Activated T-helper 1 cell treated with anti-CD3 and anti-CD28 coated beads, Interleukin-12 subunit alpha, Interleukin-12 subunit beta, Interleukin-2, Interleukin-4 antibody, amounts not matched to agents 30 ng/mL and 10 ng/mL and 1 ng/mL, durations not matched to agents 14 hours and 24 hours and 36 hours (primary cell): ENCODE measurements around the gene CHIC2. TPM values are rescaled to one million over a fixed set of nuclear protein-coding genes. Genes with fewer than 3 reads are reported as not detected.

Experiments
- DNase-seq: peaks from one replicate; pipeline ENCODE4 v3.0.0; 2021; ENCODE audit warnings: low spot score
- H3K27ac Mint-ChIP-seq: one replicate; pipeline ENCODE4 v1.8.0; 2021; ENCODE audit warnings: mild to moderate bottlenecking, mixed read lengths
- H3K27me3 Mint-ChIP-seq: one replicate; pipeline ENCODE4 v1.8.0; 2022; ENCODE audit warnings: mild to moderate bottlenecking, moderate library complexity, mixed read lengths; ENCODE audit not compliant: insufficient read depth
- H3K36me3 Mint-ChIP-seq: one replicate; pipeline ENCODE4 v1.8.0; 2021; ENCODE audit warnings: low read depth, mixed read lengths
- H3K4me1 Mint-ChIP-seq: one replicate; pipeline ENCODE4 v1.8.0; 2021; ENCODE audit warnings: low read depth, mixed read lengths
- H3K4me3 Mint-ChIP-seq: one replicate; pipeline ENCODE4 v1.8.0; 2021; ENCODE audit warnings: mild to moderate bottlenecking, moderate library complexity, mixed read lengths
- H3K9me3 Mint-ChIP-seq: one replicate; pipeline ENCODE4 v1.8.0; 2021; ENCODE audit warnings: mixed read lengths
- intact Hi-C: fragments of 100-400 bp; cut with micrococcal nuclease; formaldehyde crosslinking; loops from one replicate; pipeline ENCODE4 v1.15.1; 2024
- total RNA-seq: library from RNA; stranded (reverse); gene quantifications from 2 replicates; pipeline ENCODE4 v1.2.3, GENCODE V29; 2022

Gene CHIC2
- total RNA-seq, 1 donor from 2014 or later, result 19.1 TPM

- peaks cover 88% of the 10 kb centered on the region for H3K27me3 Mint-ChIP-seq
- H3K4me1 Mint-ChIP-seq, result peaks cover 34% of the 10 kb centered on the region
- H3K36me3 Mint-ChIP-seq, result no peaks in the 10 kb centered on the region
- H3K4me3 Mint-ChIP-seq, result peak within 1 kb of the TSS; percentile 62
- H3K9me3 Mint-ChIP-seq, result no peaks in the 10 kb centered on the region
- intact Hi-C loops, result loop anchor here (10.0 kb wide), 3 partner anchors 555 to 1535 kb away; partner anchors contain the start of genes KIT and NMU
- H3K27ac Mint-ChIP-seq, result no peak within 1 kb of the TSS
- DNase-seq, result no peak
Observed at GRCh38 chr4:54099748-54100574, 35.6 kb upstream of the CHIC2 start, which contains the start of gene GSX2. Gene GSX2, plus strand, starts transcription at chr4:54100163. Its CDS starts 182 bp downstream, at chr4:54100345.

DNA sequence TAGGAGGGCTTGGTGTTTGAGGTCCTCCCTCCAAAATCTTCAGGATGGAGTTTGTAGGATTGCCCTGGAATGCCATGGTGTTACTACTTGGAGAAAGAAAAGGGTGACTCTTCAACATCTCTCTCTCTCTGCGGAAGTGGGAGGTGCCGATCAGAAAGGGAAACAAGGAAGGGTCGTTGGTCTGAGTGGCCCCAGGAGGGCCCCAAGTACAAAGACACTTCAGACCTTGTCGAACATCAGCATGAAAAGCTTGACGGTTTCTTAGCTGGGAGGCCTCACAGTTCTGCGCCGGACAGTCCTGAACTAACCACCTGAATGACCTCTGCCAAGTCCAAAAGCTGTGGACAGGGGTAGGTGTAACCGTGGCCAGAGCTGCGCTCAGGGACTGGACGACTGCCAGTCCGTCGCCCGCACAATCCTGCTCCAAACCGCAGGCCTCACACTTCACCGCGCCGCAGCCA, 34.9 kb upstream of the CHIC2 start:
- Mint-ChIP-seq H3K4me3 (peak overlapping the region; percentile 26), H3K27me3 (peaks cover 88% of the 10 kb centered on the region), H3K27ac (no peak overlapping the region), H3K36me3 (no peaks in the 10 kb centered on the region), H3K9me3 (no peaks in the 10 kb centered on the region), H3K4me1 (peaks cover 28% of the 10 kb centered on the region)
- intact Hi-C loops, result loop anchor here (10.0 kb wide), 1 partner anchor 905 kb away; no protein-coding TSS in a partner anchor
- no peak for DNase-seq

DNA sequence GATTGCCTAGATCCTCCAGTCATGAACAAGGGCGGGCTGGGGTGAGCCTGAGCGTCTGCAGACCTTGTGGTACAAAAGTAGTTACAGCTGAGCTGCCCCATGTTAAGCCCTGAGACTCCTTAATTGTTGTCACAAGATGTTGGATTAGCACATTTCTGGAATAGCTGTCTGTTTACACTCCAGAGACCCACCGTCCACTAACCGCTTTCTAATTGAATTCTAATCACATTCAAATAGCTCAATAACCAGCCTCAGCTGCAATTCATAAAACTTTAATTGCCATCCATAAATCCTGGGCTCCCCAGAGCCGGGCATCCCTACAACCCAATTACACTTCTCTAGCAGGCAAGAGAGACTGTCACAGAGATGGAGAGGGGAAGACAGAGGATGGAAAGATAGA, 34.0 kb upstream of the CHIC2 start:
- Mint-ChIP-seq H3K36me3 (no peaks in the 10 kb centered on the region), H3K27ac (no peak overlapping the region), H3K4me3 (no peak overlapping the region), H3K9me3 (no peaks in the 10 kb centered on the region), H3K4me1 (peaks cover 36% of the 10 kb centered on the region), H3K27me3 (peaks cover 88% of the 10 kb centered on the region)
- intact Hi-C loops, result loop anchor here (10.0 kb wide), 1 partner anchor 904 kb away; no protein-coding TSS in a partner anchor
- DNase-seq, result no peak

DNA sequence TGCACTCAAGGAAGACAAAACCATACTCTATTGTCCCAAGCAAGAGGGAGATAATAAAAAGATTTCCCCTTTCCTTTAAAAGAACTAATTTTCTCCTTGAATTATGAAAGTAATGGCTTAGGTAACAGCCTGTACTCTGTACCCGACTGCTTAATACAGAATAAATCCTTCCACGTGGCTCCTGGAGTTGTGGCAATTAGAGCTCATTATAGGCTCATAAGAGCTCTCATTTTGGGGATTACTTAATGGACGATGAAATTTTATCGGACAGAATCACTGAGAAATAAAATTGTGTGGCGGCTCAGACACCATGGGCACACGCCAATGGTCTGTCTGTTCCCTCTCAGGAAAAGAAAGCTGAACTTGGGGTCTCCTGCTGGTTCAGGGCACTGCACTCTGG, 32.7 kb upstream of the CHIC2 start:
- no peak overlapping the region for H3K27ac Mint-ChIP-seq
- intact Hi-C loops, result loop anchor here (10.0 kb wide), 1 partner anchor 902 kb away; no protein-coding TSS in a partner anchor
- peaks cover 39% of the 10 kb centered on the region for H3K4me1 Mint-ChIP-seq
- no peaks in the 10 kb centered on the region for H3K9me3 Mint-ChIP-seq
- H3K27me3 Mint-ChIP-seq, result peaks cover 88% of the 10 kb centered on the region
- H3K36me3 Mint-ChIP-seq, result no peaks in the 10 kb centered on the region
- no peak for DNase-seq
- no peak overlapping the region for H3K4me3 Mint-ChIP-seq

DNA sequence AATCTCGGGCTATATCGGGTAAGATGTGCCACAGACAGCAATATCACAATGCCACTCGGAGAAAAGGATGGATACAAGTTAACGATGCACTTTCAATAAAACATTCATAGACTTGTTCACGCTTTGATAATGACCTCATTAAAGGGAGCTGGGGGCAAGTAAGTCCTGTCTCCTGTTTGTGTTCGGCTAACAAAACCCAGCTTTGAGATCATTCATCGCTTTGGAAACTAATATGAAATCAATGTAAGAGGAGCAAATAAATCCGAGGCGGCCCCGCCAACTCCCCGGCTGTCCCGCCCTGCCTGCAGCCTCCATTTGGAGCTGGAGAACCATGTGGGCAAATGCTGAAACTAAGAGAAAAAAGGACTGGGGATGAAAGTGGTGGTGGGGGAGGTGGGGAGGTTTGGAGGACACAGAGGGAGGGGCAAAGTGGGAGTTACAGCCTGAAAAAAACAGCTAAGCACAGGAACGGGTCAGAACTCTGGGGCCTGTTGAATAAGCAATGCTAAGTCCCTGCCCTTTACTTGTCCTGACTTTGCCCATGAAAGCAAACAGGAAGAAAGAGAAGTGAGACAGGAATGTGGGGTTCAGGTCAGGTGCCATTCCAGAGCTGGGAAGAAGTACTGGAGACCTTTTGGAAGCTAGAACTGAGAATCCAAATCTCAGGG, 32.0 kb upstream of the CHIC2 start:
- Mint-ChIP-seq H3K4me1 (peaks cover 41% of the 10 kb centered on the region), H3K9me3 (no peaks in the 10 kb centered on the region), H3K4me3 (no peak overlapping the region), H3K27ac (no peak overlapping the region), H3K36me3 (peaks cover 1% of the 10 kb centered on the region), H3K27me3 (peaks cover 85% of the 10 kb centered on the region)
- no peak for DNase-seq
- intact Hi-C loops, result loop anchor here (10.0 kb wide), 1 partner anchor 902 kb away; no protein-coding TSS in a partner anchor

- H3K4me1 Mint-ChIP-seq, result peaks cover 42% of the 10 kb centered on the region
- H3K27me3 Mint-ChIP-seq, result peaks cover 89% of the 10 kb centered on the region
- no peak overlapping the region for H3K4me3 Mint-ChIP-seq
- H3K36me3 Mint-ChIP-seq, result peaks cover 1% of the 10 kb centered on the region
- no peaks in the 10 kb centered on the region for H3K9me3 Mint-ChIP-seq
- intact Hi-C loops, result loop anchor here (10.0 kb wide), 1 partner anchor 900 kb away; no protein-coding TSS in a partner anchor
- peak overlapping the region; percentile 31 for H3K27ac Mint-ChIP-seq
- no peak for DNase-seq
Observed at GRCh38 chr4:54095110-54095825, 30.9 kb upstream of the CHIC2 start.

DNA sequence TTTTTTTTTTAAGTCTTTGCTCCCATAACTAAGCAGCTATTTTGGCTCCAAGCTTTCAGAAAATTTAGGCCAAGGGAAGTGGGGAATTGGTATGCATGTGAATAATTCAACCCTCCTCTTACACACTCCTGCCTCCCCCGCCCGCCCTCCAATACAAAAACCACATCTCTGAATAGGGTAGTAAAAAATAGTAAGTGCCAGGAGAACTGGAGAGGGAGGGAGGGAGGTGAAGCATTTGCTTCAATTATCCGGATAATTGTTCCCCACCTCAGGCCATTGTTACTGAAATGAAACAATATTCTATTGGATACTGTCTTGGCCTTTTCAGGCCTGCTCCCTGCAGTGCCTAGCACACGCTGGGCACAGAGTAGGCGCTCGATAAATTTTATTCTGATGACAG, 30.0 kb upstream of the CHIC2 start:
- no peak overlapping the region for H3K27ac Mint-ChIP-seq
- peaks cover 88% of the 10 kb centered on the region for H3K27me3 Mint-ChIP-seq
- peaks cover 1% of the 10 kb centered on the region for H3K36me3 Mint-ChIP-seq
- intact Hi-C loops, result loop anchor here (1.0 to 10.0 kb wide), 3 partner anchors 10 to 900 kb away; no protein-coding TSS in a partner anchor
- no peak for DNase-seq
- H3K4me3 Mint-ChIP-seq, result no peak overlapping the region
- H3K9me3 Mint-ChIP-seq, result no peaks in the 10 kb centered on the region
- peaks cover 39% of the 10 kb centered on the region for H3K4me1 Mint-ChIP-seq

- Mint-ChIP-seq H3K4me1 (peaks cover 30% of the 10 kb centered on the region), H3K27me3 (peaks cover 82% of the 10 kb centered on the region), H3K9me3 (no peaks in the 10 kb centered on the region), H3K36me3 (peaks cover 1% of the 10 kb centered on the region), H3K4me3 (peak overlapping the region; percentile 20), H3K27ac (peak overlapping the region; percentile 52)
- intact Hi-C loops, result loop anchor here (1.0 to 10.0 kb wide), 6 partner anchors 11 to 899 kb away; no protein-coding TSS in a partner anchor
- DNase-seq, result no peak
Observed at GRCh38 chr4:54093324-54094240, 29.2 kb upstream of the CHIC2 start.

DNA sequence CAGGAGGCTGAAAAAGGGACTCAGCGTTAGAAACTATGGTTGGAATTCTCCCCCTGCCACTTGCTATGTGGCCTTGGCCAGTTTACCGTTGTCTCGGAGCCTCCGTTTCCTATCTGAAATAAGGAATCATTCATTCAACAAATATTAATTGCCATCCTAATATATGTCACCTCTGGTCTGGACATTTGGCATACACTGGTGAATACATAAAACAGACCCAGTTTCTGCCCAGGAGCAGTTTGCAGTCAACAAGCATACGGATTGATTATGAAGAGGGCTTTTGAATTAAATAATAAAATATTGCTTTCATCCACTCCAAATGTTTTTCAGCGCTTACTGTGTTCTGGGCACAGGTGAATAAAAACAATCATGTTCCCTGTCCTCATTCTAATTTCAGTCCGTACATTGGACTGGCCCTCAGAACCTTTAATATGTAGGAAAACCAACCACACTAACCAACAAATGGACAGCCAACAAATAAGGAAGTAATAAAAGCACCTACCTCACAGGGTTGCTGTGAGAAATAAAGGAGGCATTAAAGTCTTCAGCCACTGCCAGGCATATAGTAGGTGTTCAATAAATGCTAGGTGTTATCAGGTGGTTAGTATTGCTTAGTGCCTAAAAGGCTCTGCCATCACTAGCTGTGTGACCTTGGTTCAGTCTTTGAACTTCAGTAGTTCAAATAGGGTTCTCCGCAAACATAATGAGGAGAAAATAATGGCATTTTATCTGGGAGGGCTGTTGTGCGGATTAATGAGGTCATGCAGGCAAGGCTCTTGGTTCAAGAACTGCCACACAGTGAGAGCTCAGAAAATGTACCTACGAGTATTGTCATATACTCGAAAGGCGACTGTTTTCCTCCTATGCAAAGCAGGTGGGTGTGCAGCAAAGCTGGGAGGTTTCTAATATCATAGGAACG, 28.3 kb upstream of the CHIC2 start:
- Mint-ChIP-seq H3K4me1 (peaks cover 30% of the 10 kb centered on the region), H3K4me3 (peak overlapping the region; percentile 82), H3K27me3 (peaks cover 79% of the 10 kb centered on the region), H3K36me3 (peaks cover 1% of the 10 kb centered on the region), H3K9me3 (no peaks in the 10 kb centered on the region), H3K27ac (peak overlapping the region; percentile 52)
- intact Hi-C loops, result loop anchor here (2.0 to 10.0 kb wide), 5 partner anchors 16 to 898 kb away; no protein-coding TSS in a partner anchor
- no peak for DNase-seq

GRCh38 chr4:54091637-54092404, 27.4 kb upstream of the CHIC2 start:
- DNase-seq, result peak; percentile 71
- H3K9me3 Mint-ChIP-seq, result no peaks in the 10 kb centered on the region
- intact Hi-C loops, result loop anchor here (1.0 to 10.0 kb wide), 6 partner anchors 17 to 897 kb away; no protein-coding TSS in a partner anchor
- H3K4me3 Mint-ChIP-seq, result peak overlapping the region; percentile 82
- peaks cover 74% of the 10 kb centered on the region for H3K27me3 Mint-ChIP-seq
- peak overlapping the region; percentile 30 for H3K27ac Mint-ChIP-seq
- peaks cover 1% of the 10 kb centered on the region for H3K36me3 Mint-ChIP-seq
- peaks cover 30% of the 10 kb centered on the region for H3K4me1 Mint-ChIP-seq
